ENCODE data around the gene VAPB. TPM values are rescaled to one million over a fixed set of nuclear protein-coding genes. Genes with fewer than 3 reads are reported as not detected.
"Not testable (repeated sequence)": the region's sequence is repeated elsewhere in the genome, so short reads cannot be mapped to it uniquely, and the experiment has no call there.

Gene VAPB
- polyA plus RNA-seq, 2 donors, result 19.7 to 20.2 TPM

- H3K27ac ChIP-seq (ENCODE audit: low read depth in 2 of 2, low read length in 1 of 2); H3K9me3 ChIP-seq (ENCODE audit: control insufficient read depth in 2 of 2, insufficient read depth in 1 of 2, low read depth in 1 of 2, low read length in 1 of 2); H3K36me3 ChIP-seq (ENCODE audit: control insufficient read depth in 2 of 2, insufficient read depth in 2 of 2, low read length in 1 of 2); H3K27me3 ChIP-seq (ENCODE audit: control insufficient read depth in 1 of 2, insufficient read depth in 2 of 2, low read length in 2 of 2); H3K4me3 ChIP-seq (ENCODE audit: low read depth in 1 of 2, low read length in 2 of 2); H3K4me1 ChIP-seq (ENCODE audit: control insufficient read depth in 2 of 2, insufficient read depth in 2 of 2, low read length in 1 of 2): not testable (repeated sequence)
- 97 to 98% methylated on average over 20 to 26 of the region's 26 CpGs for WGBS, 2 donors
Observed at GRCh38 chr20:58414786-58415185, 25.8 kb downstream of the VAPB start.

DNA sequence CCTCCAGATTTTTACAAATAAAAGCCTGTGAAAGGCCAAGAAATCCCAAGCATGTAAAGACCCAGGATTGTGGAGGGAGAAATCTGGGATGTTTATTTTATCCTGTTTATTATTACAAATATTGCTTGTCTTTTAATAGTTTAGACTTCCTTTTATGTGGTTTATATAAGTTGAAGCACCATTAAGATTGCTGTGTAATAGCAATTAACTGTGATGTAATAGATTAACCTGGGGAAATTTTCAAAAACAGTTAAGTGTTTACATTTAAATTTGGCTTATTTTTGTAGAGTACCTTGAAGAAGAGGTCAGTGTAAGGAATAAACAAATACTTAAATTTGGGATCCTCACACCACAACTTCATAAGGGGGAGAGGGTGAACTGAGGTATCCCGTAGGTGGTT, 27.0 kb downstream of the VAPB start:
- Histone ChIP-seq H3K4me3 (ENCODE audit: low read depth in 1 of 2, low read length in 2 of 2) (no peak overlapping the region), H3K27me3 (ENCODE audit: control insufficient read depth in 1 of 2, insufficient read depth in 2 of 2, low read length in 2 of 2) (no peaks in the 10 kb centered on the region), H3K9me3 (ENCODE audit: control insufficient read depth in 2 of 2, insufficient read depth in 1 of 2, low read depth in 1 of 2, low read length in 1 of 2) (no peaks in the 10 kb centered on the region), H3K36me3 (ENCODE audit: control insufficient read depth in 2 of 2, insufficient read depth in 2 of 2, low read length in 1 of 2) (peaks cover 2 to 3% of the 10 kb centered on the region in 2 donors), H3K27ac (ENCODE audit: low read depth in 2 of 2, low read length in 1 of 2) (no peak overlapping the region), H3K4me1 (ENCODE audit: control insufficient read depth in 2 of 2, insufficient read depth in 2 of 2, low read length in 1 of 2) (no peaks in the 10 kb centered on the region)
- 76 to 96% methylated on average over 1 of the region's 1 CpG for WGBS, 2 donors

DNA sequence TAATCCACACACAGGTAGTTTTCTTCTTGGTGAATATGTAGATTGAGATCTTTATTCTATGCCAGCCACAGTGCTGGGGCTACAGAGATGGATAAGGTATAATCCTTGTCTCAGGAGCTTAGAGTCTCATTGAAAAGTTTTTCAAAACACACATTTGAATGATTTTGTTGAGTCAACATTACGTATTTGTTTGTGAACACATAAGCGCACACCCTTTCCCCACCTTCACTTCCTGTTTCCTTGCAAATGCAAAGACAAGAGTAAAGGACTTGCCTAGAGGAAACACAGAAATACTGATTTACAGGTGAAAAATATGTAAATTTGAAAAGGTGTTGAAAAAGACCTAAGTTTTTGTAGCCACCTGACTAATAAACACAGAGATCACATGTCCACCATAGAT, 27.8 kb downstream of the VAPB start:
- no peaks in the 10 kb centered on the region for H3K27me3 ChIP-seq (ENCODE audit: control insufficient read depth in 1 of 2, insufficient read depth in 2 of 2, low read length in 2 of 2)
- no peaks in the 10 kb centered on the region for H3K9me3 ChIP-seq (ENCODE audit: control insufficient read depth in 2 of 2, insufficient read depth in 1 of 2, low read depth in 1 of 2, low read length in 1 of 2)
- 68 to 78% methylated on average over 2 of the region's 2 CpGs for WGBS, 2 donors
- no peak overlapping the region for H3K4me3 ChIP-seq (ENCODE audit: low read depth in 1 of 2, low read length in 2 of 2)
- peaks cover 2 to 3% of the 10 kb centered on the region in 2 donors for H3K36me3 ChIP-seq (ENCODE audit: control insufficient read depth in 2 of 2, insufficient read depth in 2 of 2, low read length in 1 of 2)
- no peaks in the 10 kb centered on the region for H3K4me1 ChIP-seq (ENCODE audit: control insufficient read depth in 2 of 2, insufficient read depth in 2 of 2, low read length in 1 of 2)
- no peak overlapping the region for H3K27ac ChIP-seq (ENCODE audit: low read depth in 2 of 2, low read length in 1 of 2)

DNA sequence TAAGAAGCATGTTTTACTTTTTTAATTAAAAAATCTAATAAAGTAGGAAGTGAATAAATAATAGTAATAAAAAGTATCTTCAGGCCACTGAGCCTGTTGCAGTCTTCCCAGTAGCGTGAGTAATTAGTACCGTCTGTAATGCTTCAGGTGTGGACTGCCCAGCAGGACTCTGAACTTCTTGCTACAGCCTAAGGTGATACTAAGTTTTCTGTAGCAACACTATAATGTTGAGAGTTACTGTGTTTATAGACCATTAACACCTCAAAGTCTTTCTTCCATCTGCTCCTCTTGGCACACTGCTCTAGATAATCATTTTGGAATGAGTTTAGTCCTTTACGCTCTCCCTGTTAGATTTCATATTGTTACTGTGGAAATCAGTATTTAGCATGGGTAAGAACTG, 28.4 kb downstream of the VAPB start:
- 92 to 93% methylated on average over 3 of the region's 3 CpGs for WGBS, 2 donors
- Histone ChIP-seq H3K4me1 (ENCODE audit: control insufficient read depth in 2 of 2, insufficient read depth in 2 of 2, low read length in 1 of 2) (no peaks in the 10 kb centered on the region), H3K36me3 (ENCODE audit: control insufficient read depth in 2 of 2, insufficient read depth in 2 of 2, low read length in 1 of 2) (peaks cover 2 to 3% of the 10 kb centered on the region in 2 donors), H3K4me3 (ENCODE audit: low read depth in 1 of 2, low read length in 2 of 2) (no peak overlapping the region), H3K27me3 (ENCODE audit: control insufficient read depth in 1 of 2, insufficient read depth in 2 of 2, low read length in 2 of 2) (no peaks in the 10 kb centered on the region), H3K27ac (ENCODE audit: low read depth in 2 of 2, low read length in 1 of 2) (no peak overlapping the region), H3K9me3 (ENCODE audit: control insufficient read depth in 2 of 2, insufficient read depth in 1 of 2, low read depth in 1 of 2, low read length in 1 of 2) (no peaks in the 10 kb centered on the region)

DNA sequence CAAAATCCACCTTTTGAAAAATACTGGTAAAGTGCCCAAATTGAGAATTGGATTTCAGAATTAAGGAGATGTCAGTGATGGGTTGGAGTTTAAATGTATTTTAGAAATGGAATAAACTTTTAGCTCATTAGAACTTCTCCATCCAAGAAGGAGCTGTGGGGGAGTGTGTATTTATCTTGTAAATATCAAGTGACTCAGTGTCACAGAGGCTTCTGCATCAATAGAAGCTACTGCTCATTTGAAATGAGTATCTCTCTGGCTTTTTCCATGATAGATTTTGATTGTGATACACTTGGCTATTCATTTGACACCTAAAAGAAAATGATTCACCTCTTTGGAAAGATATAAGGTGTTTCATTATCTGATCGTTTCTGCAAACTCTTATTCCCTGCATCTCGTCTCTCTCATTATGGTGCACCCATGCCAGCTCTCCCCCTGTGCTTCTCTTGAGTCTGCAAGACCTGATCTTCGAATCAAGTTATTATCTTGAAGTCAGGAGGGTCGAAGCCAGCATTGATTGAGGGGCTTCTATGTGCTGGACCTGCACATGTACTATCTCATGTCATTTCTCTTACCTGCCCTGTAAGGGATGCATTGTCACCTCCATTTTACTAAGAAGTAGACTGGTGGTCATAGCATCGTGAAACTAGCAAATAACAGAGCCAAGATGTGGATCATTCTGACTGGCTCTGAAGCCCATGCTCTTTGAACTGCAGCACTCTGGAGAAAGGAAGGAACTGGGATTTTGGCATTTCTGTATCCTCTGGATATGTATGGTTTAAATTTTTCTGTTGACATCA, 30.1 kb downstream of the VAPB start:
- Histone ChIP-seq H3K9me3 (ENCODE audit: control insufficient read depth in 2 of 2, insufficient read depth in 1 of 2, low read depth in 1 of 2, low read length in 1 of 2) (no peaks in the 10 kb centered on the region), H3K27me3 (ENCODE audit: control insufficient read depth in 1 of 2, insufficient read depth in 2 of 2, low read length in 2 of 2) (no peaks in the 10 kb centered on the region), H3K4me1 (ENCODE audit: control insufficient read depth in 2 of 2, insufficient read depth in 2 of 2, low read length in 1 of 2) (no peaks in the 10 kb centered on the region), H3K27ac (ENCODE audit: low read depth in 2 of 2, low read length in 1 of 2) (no peak overlapping the region), H3K36me3 (ENCODE audit: control insufficient read depth in 2 of 2, insufficient read depth in 2 of 2, low read length in 1 of 2) (peaks cover 2 to 3% of the 10 kb centered on the region in 2 donors), H3K4me3 (ENCODE audit: low read depth in 1 of 2, low read length in 2 of 2) (no peak overlapping the region)
- WGBS, 2 donors, result 84 to 87% methylated on average over 5 of the region's 5 CpGs

DNA sequence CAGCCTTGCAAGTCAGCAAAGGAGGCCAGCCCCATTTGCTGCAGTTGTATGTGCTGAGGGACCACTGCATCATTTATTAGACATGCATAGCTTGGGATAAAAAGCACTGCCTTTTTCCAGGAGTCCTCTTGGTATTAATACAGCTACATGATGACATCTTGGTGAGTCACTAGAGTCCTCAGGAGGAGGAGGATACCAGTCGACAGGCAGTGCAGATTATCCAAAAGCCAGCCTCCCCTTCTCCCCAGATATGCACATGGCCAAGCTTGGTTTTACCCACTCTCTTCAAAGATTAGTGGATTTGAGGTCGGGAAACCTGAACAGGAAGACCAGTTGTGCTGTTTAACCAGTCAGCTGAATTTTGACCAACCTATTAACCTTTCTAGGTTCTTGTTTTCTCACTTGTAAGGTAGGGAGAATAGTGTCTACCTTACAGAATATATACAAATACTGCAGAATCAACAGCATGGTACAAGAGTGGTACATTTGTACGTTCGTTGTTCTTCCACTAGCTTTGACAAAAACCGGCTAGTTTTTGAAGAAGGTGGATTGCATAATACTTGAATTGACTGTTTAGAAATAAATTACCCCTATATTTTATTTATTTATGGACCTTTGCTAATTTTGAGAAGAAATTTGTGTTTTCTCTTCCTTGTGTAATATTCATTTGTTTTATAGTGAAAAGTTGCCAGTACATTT, 31.9 kb downstream of the VAPB start:
- H3K27me3 ChIP-seq (ENCODE audit: control insufficient read depth in 1 of 2, insufficient read depth in 2 of 2, low read length in 2 of 2), result no peaks in the 10 kb centered on the region
- peaks cover 2 to 3% of the 10 kb centered on the region in 2 donors for H3K36me3 ChIP-seq (ENCODE audit: control insufficient read depth in 2 of 2, insufficient read depth in 2 of 2, low read length in 1 of 2)
- WGBS, 2 donors, result 80 to 86% methylated on average over 5 of the region's 5 CpGs
- no peaks in the 10 kb centered on the region for H3K4me1 ChIP-seq (ENCODE audit: control insufficient read depth in 2 of 2, insufficient read depth in 2 of 2, low read length in 1 of 2)
- H3K9me3 ChIP-seq (ENCODE audit: control insufficient read depth in 2 of 2, insufficient read depth in 1 of 2, low read depth in 1 of 2, low read length in 1 of 2), result no peaks in the 10 kb centered on the region
- no peak overlapping the region for H3K4me3 ChIP-seq (ENCODE audit: low read depth in 1 of 2, low read length in 2 of 2)
- no peak overlapping the region for H3K27ac ChIP-seq (ENCODE audit: low read depth in 2 of 2, low read length in 1 of 2)

DNA sequence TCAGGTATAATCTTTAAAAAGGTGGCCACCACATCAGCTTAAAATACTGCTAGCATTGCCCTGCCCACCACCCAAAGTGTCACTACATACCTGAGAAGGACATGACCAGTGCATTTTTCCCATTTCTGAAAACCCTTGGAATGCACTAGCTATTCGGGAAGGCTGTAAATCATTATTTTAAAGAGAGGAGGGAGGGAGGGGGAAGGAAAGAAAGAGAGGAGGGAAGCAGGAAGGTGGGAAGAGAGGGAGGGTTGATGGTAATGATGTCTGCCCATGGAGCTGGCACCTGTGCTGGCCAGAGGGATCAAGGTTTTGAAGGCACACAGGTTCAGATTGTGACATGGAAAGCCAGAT, 32.4 kb downstream of the VAPB start:
- 53 to 75% methylated on average over 1 of the region's 1 CpG for WGBS, 2 donors
- Histone ChIP-seq H3K9me3 (ENCODE audit: control insufficient read depth in 2 of 2, insufficient read depth in 1 of 2, low read depth in 1 of 2, low read length in 1 of 2) (no peaks in the 10 kb centered on the region), H3K4me3 (ENCODE audit: low read depth in 1 of 2, low read length in 2 of 2) (no peak overlapping the region), H3K4me1 (ENCODE audit: control insufficient read depth in 2 of 2, insufficient read depth in 2 of 2, low read length in 1 of 2) (no peaks in the 10 kb centered on the region), H3K27ac (ENCODE audit: low read depth in 2 of 2, low read length in 1 of 2) (no peak overlapping the region), H3K27me3 (ENCODE audit: control insufficient read depth in 1 of 2, insufficient read depth in 2 of 2, low read length in 2 of 2) (no peaks in the 10 kb centered on the region), H3K36me3 (ENCODE audit: control insufficient read depth in 2 of 2, insufficient read depth in 2 of 2, low read length in 1 of 2) (peaks cover 3 to 5% of the 10 kb centered on the region in 2 donors)

GRCh38 chr20:58424218-58424969, 35.4 kb downstream of the VAPB start:
- Histone ChIP-seq H3K36me3 (ENCODE audit: control insufficient read depth in 2 of 2, insufficient read depth in 2 of 2, low read length in 1 of 2) (peaks cover under 1 to 8% of the 10 kb centered on the region in 2 donors), H3K27me3 (ENCODE audit: control insufficient read depth in 1 of 2, insufficient read depth in 2 of 2, low read length in 2 of 2) (no peaks in the 10 kb centered on the region), H3K4me1 (ENCODE audit: control insufficient read depth in 2 of 2, insufficient read depth in 2 of 2, low read length in 1 of 2) (no peaks in the 10 kb centered on the region), H3K27ac (ENCODE audit: low read depth in 2 of 2, low read length in 1 of 2) (no peak overlapping the region), H3K4me3 (ENCODE audit: low read depth in 1 of 2, low read length in 2 of 2) (no peak overlapping the region), H3K9me3 (ENCODE audit: control insufficient read depth in 2 of 2, insufficient read depth in 1 of 2, low read depth in 1 of 2, low read length in 1 of 2) (no peaks in the 10 kb centered on the region)
- WGBS, 2 donors, result 84 to 88% methylated on average over 6 of the region's 6 CpGs

DNA sequence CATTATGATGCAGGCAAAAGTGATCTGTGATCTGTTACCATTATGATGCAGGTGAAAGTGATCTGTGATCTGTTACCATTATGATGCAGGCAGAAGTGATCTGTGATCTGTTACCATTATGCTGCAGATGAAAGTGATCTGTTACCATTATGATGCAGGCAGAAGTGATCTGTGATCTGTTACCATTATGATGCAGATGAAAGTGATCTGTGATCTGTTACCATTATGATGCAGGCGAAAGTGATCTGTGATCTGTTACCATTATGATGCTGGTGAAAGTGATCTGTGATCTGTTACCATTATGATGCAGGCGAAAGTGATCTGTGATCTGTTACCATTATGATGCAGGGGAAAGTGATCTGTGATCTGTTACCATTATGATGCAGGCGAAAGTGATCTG, 38.5 kb downstream of the VAPB start:
- H3K9me3 ChIP-seq (ENCODE audit: control insufficient read depth in 2 of 2, insufficient read depth in 1 of 2, low read depth in 1 of 2, low read length in 1 of 2); H3K27ac ChIP-seq (ENCODE audit: low read depth in 2 of 2, low read length in 1 of 2); H3K36me3 ChIP-seq (ENCODE audit: control insufficient read depth in 2 of 2, insufficient read depth in 2 of 2, low read length in 1 of 2); H3K4me1 ChIP-seq (ENCODE audit: control insufficient read depth in 2 of 2, insufficient read depth in 2 of 2, low read length in 1 of 2); H3K4me3 ChIP-seq (ENCODE audit: low read depth in 1 of 2, low read length in 2 of 2); H3K27me3 ChIP-seq (ENCODE audit: control insufficient read depth in 1 of 2, insufficient read depth in 2 of 2, low read length in 2 of 2): not testable (repeated sequence)
- WGBS, 2 donors, result 95 to 96% methylated on average over 3 of the region's 3 CpGs

Data from esophagus (tissue), 2 donors.